KMS-11 (cell line): ENCODE measurements around the gene PRRT1.

Experiments
- H2AFZ ChIP-seq: fragments of 200-600 bp; sonication (generic); 2 replicates; pipeline ENCODE4 v1.6.1; 2016; ENCODE audit warnings: antibody characterized with exemption, mixed run types, low read depth
- H3K27ac ChIP-seq: fragments of 200-600 bp; sonication (generic); 2 replicates; pipeline ENCODE4 v1.6.1; 2016; ENCODE audit warnings: mild to moderate bottlenecking, mixed run types
- H3K27me3 ChIP-seq: fragments of 200-600 bp; sonication (generic); 2 replicates; pipeline ENCODE4 v1.6.1; 2017; ENCODE audit warnings: mild to moderate bottlenecking, low read depth, mixed run types, moderate library complexity; ENCODE audit not compliant: insufficient read depth
- H3K36me3 ChIP-seq: fragments of 200-600 bp; sonication (generic); 2 replicates; pipeline ENCODE4 v1.6.1; 2017; ENCODE audit warnings: mild to moderate bottlenecking, mixed run types; ENCODE audit not compliant: insufficient read depth
- H3K4me1 ChIP-seq: fragments of 200-600 bp; sonication (generic); 2 replicates; pipeline ENCODE4 v1.6.1; 2016; ENCODE audit warnings: mild to moderate bottlenecking, low read depth, mixed run types; ENCODE audit not compliant: poor library complexity, severe bottlenecking
- H3K4me2 ChIP-seq: fragments of 200-600 bp; sonication (generic); 2 replicates; pipeline ENCODE4 v1.7.0; 2016; ENCODE audit warnings: mild to moderate bottlenecking, mixed run types
- H3K4me3 ChIP-seq: fragments of 200-600 bp; sonication (generic); IDR thresholded peaks from 2 replicates; pipeline ENCODE4 v1.6.1; 2017; ENCODE audit warnings: low read depth, low read length, mixed read lengths; ENCODE audit not compliant: insufficient read depth
- H3K79me2 ChIP-seq: fragments of 200-600 bp; sonication (generic); 2 replicates; pipeline ENCODE4 v1.6.1; 2016; ENCODE audit warnings: low read depth, mixed run types; ENCODE audit not compliant: insufficient read depth
- H3K9ac ChIP-seq: fragments of 200-600 bp; sonication (generic); 2 replicates; pipeline ENCODE4 v1.6.1; 2016; ENCODE audit warnings: mild to moderate bottlenecking, mixed run types
- H4K20me1 ChIP-seq: fragments of 200-600 bp; sonication (generic); 2 replicates; pipeline ENCODE4 v1.6.1; 2016; ENCODE audit warnings: mild to moderate bottlenecking, mixed run types; ENCODE audit not compliant: insufficient read depth
- CTCF ChIP-seq: fragments of 200-600 bp; sonication (generic); conservative IDR thresholded peaks from 2 replicates; pipeline ENCODE4 v1.6.1; 2017; ENCODE audit warnings: low read depth, mild to moderate bottlenecking, antibody characterized with exemption, low read length, moderate library complexity, mixed read lengths

The PRRT1 gene

DNA sequence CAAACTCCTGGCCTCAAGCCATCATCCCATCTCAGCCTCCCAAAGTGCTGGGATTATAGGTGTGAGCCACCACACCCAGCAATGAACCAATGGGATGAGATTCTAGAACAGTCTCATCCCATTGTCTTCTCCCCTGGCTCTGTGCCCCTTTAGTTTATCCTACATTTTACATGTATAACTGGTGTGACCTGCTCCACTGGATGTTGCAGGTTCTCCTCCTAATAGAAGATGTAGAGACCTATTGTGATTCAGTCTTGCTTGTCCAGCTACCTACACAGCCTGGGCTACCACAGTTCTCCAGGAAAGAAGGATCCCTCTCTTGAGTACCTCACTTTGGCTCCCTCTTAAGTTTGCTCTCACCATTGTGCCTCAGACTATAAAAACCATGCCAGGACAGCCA, 19.6 kb downstream of the PRRT1 start:
- Histone ChIP-seq H3K4me2 (no peak overlapping the region), H3K79me2 (peaks cover 5% of the 10 kb centered on the region), H3K36me3 (no peaks in the 10 kb centered on the region), H3K9ac (no peak overlapping the region), H3K27me3 (no peaks in the 10 kb centered on the region), H2AFZ (no peak overlapping the region), H4K20me1 (no peaks in the 10 kb centered on the region), H3K4me3 (no peak overlapping the region), H3K27ac (no peak overlapping the region), H3K4me1 (peaks cover 14% of the 10 kb centered on the region)
- no peak for TF ChIP-seq CTCF

GRCh38 chr6:32131439-32131948, 20.2 kb downstream of the PRRT1 start:
- H3K36me3 ChIP-seq = no peaks in the 10 kb centered on the region
- no peak for TF ChIP-seq CTCF
- H2AFZ ChIP-seq = no peak overlapping the region
- no peak overlapping the region for H3K4me2 ChIP-seq
- H3K4me1 ChIP-seq = peaks cover 20% of the 10 kb centered on the region
- H3K27ac ChIP-seq = no peak overlapping the region
- H3K27me3 ChIP-seq = no peaks in the 10 kb centered on the region
- H3K79me2 ChIP-seq = peaks cover 11% of the 10 kb centered on the region
- H3K9ac ChIP-seq = no peak overlapping the region
- H4K20me1 ChIP-seq = no peaks in the 10 kb centered on the region
- H3K4me3 ChIP-seq = no peak overlapping the region

DNA sequence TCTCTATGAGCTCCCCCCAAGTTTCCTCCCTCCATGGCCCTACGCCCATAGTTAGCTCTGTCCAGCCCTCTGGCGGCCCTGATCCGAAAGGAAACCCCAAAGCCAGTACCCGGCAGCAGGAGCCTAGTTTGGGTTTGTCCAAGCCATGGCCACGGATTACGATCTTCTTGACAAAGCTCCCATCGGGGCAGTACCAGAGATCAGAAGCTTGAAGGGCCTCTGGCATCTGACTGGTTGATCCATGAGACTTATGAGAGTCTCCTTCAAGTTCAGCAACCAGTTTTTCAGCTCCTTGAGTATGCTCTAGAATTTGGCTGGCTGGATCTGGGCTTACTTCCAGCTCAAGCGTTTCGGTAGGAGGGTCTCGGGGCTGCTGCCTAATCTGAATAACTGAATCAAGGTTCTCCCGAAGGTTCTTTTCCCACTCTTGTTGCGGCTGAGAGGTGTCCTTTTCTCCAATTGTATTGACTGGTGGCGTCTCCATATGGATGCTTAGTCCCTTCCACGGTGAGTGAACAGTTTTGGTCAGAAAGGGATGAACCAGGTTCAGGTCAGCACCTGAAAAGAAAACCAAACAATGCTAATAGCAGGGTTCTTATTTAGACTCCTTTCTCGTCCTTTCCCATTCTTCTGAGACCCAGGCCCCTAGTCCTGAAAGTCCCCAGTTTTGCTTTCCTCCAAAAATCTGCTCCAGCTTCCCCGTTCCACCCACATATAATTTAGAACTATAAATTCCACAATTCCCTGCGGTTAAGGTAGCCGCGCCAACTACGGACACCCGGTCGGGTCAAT, 22.2 kb downstream of the PRRT1 start:
- Histone ChIP-seq H3K9ac (peak overlapping the region; percentile 46), H2AFZ (peak overlapping the region; percentile 65; the same call in 1 of the 2 replicates), H3K79me2 (peaks cover 13% of the 10 kb centered on the region), H3K4me3 (no peak overlapping the region), H3K27me3 (no peaks in the 10 kb centered on the region), H3K4me2 (peak overlapping the region; percentile 92), H3K4me1 (peaks cover 22% of the 10 kb centered on the region), H3K27ac (peak overlapping the region; percentile 38; the same call in 1 of the 2 replicates), H3K36me3 (no peaks in the 10 kb centered on the region; the same call in 1 of the 2 replicates), H4K20me1 (no peaks in the 10 kb centered on the region)
- no peak for TF ChIP-seq CTCF

- Histone ChIP-seq H3K27me3 (no peaks in the 10 kb centered on the region), H3K4me2 (peak overlapping the region; percentile 92), H3K9ac (no peak overlapping the region), H4K20me1 (no peaks in the 10 kb centered on the region), H3K4me1 (peaks cover 22% of the 10 kb centered on the region), H3K27ac (no peak overlapping the region), H3K79me2 (peaks cover 13% of the 10 kb centered on the region), H3K36me3 (no peaks in the 10 kb centered on the region; the same call in 1 of the 2 replicates), H3K4me3 (no peak overlapping the region), H2AFZ (no peak overlapping the region)
- TF ChIP-seq CTCF = no peak
These were observed 22.9 kb downstream of the PRRT1 start for GRCh38 chr6:32128751-32129296.
